ENCODE measurements around the gene FGF4.

Gene FGF4

DNA sequence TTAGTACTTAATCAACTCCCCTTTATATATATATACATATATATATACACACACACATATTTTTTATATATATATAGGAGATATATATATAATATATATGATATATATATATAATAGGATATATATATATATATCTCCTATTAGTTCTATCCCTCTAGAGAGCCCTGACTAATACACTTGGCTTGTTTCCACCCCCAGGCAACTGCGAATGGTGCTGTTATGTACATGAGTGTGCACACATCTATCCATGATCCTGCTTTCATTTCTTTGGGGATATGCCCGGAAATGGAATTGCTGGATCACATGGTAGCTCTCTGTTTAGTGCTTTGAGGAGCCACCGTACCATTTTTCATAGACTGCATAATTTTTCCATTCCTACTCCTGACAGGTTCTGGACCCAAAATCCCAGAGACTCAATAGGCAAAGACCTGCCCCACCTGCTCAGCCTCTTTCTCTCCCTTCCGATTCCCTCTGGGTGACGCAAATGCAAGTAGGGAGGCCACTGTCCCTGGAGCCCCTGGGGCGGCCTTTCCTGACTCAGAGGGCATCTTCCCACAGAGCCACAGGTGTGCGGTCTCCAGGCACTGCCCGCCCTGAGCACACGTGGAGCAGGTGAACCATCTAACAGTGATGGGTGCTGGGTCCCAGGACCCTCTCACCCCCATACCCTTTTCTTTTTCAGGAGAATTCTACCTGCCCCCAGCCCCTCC lies 32.1 kb upstream of the FGF4 start:
- no peak for DNase-seq (ENCODE audit: low read depth)

GRCh38 chr11:69804769-69805508 lies 29.8 kb upstream of the FGF4 start:
- no peak for DNase-seq (ENCODE audit: low read depth)

DNA sequence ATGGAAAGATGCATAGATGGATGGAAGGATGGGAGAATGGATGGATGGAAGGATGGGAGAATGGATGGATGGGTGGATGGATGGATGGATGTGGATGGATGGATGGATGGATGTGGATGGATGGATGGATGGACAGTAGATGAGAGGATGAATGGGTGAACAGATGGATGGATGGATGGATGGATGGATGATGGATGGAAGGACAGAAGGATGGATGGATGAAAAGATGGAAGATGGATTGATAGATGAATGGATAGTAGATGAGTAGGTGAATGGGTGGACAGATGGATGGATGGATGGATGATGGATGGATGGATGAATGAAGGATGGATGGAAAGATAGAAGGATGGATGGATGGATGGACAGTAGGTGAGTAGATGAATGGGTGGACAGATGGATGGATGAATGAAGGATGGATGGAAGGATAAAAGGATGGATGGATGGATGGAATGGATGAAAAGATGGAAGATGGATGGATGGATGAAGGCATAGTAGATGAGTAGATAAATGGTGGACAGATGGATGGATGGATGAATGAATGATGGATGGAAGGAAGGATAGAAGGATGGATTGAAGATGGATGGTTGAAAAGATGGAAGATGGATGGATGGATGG lies 28.6 kb upstream of the FGF4 start:
- no peak for DNase-seq (ENCODE audit: low read depth)

DNA sequence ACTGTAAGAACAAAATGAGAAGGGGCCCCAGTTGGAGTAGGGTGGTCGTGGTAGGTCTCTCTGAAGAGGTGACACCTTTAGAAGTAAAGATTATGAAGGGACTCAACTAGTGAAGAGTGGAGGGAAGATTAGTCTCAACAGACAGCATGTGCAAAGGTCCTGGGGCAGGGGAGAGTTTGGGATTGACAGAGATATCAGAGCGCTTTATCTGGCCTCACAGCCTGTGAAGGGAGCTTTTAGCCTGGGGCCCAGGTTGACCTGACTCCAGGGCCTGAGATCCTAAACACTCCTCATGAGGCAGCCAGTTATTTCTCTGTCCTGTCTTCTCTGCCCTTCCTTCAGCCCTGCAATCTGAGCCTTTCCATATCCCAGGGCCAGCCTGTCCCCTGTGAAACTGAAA lies 27.9 kb upstream of the FGF4 start:
- no peak for DNase-seq (ENCODE audit: low read depth)

GRCh38 chr11:69802590-69802989 lies 27.4 kb upstream of the FGF4 start:
- DNase-seq (ENCODE audit: low read depth) = no peak

- DNase-seq (ENCODE audit: low read depth) = no peak
Observed at GRCh38 chr11:69801513-69802335, 26.6 kb upstream of the FGF4 start.

GRCh38 chr11:69800278-69800677 lies 25.1 kb upstream of the FGF4 start:
- DNase-seq (ENCODE audit: low read depth) = no peak

- no peak for DNase-seq (ENCODE audit: low read depth)
Observed at GRCh38 chr11:69799582-69799981, 24.4 kb upstream of the FGF4 start.

DNA sequence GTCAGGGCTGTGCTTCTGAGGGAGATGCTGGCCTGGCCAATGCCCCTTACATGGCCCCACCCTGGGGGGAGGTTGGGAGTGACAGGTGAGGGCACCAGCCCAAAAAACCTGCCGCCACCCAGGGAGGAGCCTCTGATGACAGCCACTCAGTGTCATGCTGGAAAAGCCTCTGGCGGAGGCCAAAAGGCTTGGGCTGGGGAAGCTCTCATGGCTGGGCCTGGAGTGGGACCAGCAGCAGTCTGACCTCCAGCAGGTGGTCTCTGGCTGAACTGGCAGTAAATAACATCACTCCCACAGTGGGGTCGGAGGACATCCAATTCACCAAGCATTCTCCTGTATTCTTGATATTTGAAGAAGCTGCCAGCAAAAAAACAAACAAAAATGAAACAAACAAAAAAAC lies 24.0 kb upstream of the FGF4 start:
- no peak for DNase-seq (ENCODE audit: low read depth)

DNA sequence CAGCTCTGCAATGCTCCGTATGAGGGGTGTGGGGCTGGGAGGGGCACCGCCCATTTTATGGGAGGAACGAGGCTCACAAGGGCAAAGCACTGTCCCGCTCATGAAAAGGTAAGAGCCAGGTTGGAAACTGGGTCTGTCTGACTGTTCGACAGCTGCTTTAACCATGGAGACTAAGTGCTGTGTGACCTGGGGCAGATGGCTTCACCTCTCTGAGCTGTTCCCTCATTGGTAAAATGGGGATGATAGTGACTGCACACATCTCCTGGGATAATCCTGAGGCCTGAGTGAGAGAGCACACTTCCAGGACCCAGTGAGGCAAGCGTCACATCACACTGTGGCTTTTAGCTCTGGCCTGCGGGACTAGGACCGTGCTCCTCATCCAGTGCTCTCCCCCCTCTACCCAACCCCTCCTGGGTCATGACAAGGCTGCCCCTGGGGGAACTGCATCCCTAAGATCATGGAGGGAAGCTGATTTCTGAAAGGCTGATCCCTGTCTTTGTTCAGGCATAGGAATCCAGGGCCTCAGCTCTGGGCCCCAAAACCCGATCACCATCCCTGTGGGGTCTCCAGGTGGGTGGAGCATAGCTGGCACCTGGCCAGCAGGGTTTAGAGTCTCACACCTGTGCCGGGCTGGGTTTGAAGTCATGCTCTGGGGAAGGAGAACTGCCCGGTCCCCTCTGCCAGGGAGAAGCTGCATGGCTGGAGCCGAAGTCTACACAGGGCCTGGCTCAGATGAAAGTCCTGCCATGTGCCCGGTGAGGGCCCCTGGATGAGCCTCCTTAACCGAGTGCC lies 22.8 kb upstream of the FGF4 start:
- no peak for DNase-seq (ENCODE audit: low read depth)

DNA sequence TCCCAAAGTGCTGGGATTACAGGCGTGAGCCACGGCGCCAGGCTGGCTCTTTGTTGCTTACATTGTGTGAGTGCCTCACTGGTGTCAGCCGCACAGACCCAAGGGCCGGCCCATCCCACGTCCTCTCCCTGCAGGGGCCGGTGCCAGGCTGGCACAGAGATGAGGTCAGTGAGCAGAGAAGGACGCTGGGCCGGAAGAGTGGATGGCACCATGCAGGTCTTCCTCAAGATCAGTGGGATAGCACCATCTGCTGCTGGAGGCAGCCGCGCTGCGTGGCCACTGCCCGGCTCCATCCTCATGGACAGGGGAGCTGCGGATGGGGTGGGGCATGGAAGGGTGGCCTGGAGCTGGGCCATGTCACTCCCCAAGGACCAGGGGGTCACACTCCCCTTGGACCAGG lies 22.0 kb upstream of the FGF4 start:
- no peak for DNase-seq (ENCODE audit: low read depth)

- no peak for DNase-seq (ENCODE audit: low read depth)
Observed at GRCh38 chr11:69796063-69796462, 20.9 kb upstream of the FGF4 start.

GRCh38 chr11:69791276-69792180 lies 16.4 kb upstream of the FGF4 start:
- DNase-seq (ENCODE audit: low read depth) = peak; percentile 33

GRCh38 chr11:69788956-69789355 lies 13.8 kb upstream of the FGF4 start:
- no peak for DNase-seq (ENCODE audit: low read depth)

GRCh38 chr11:69787906-69788305 lies 12.8 kb upstream of the FGF4 start:
- no peak for DNase-seq (ENCODE audit: low read depth)

DNA sequence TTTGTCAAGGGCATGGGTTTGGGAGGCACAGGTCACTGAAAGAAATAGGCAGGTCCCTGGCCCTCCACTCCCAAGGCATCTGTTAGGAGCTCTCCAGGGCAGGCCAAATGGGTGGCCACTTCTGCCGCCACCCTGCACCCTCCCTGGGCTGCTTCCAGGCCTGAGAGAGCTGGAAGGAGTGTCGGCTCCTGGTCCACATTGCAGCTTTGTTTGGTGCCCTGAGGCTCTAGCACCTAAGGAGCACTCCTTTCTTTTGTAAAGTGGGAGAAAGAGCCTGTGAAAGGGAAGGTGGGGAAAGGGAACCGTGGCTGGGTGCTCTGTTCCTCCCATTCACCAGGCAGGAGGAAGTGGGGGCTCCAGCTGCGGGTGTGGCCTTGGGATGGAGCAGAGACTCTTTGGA lies 12.3 kb upstream of the FGF4 start:
- DNase-seq (ENCODE audit: low read depth) = no peak

GRCh38 chr11:69781241-69781640 lies 6.1 kb upstream of the FGF4 start:
- DNase-seq (ENCODE audit: low read depth) = no peak

DNA sequence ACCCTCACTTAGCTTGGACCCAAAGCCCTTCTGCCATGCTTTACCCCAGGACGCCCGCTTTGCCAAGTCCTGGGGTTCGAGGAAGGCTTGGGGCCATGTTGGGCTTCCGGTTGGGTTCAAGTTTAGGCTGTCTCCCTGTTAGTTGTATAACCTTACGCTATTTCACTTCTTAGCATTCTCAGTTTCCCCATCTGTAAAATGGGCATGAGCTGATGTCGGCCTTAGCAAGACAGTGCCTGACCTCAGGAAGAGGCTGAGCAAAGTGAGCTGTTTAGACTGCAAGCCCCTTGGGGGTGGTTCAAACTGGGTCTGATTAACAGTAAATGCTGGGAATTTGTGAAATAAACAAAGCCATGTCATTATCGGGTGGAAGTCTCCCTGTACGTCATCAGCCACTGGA lies 3.2 kb upstream of the FGF4 start:
- no peak for DNase-seq (ENCODE audit: low read depth)

- no peak for DNase-seq (ENCODE audit: low read depth)
Observed at GRCh38 chr11:69774354-69775162, 583 bp downstream of the FGF4 start.

Measured in GM04503 (cell line).